ENCODE measurements around the gene RNF149. TPM values are rescaled to one million over a fixed set of nuclear protein-coding genes. Genes with fewer than 3 reads are reported as not detected.

The RNF149 gene
- total and polyA plus RNA-seq, 8 donors, result 51.5 to 111 (median 66.5) TPM

DNA sequence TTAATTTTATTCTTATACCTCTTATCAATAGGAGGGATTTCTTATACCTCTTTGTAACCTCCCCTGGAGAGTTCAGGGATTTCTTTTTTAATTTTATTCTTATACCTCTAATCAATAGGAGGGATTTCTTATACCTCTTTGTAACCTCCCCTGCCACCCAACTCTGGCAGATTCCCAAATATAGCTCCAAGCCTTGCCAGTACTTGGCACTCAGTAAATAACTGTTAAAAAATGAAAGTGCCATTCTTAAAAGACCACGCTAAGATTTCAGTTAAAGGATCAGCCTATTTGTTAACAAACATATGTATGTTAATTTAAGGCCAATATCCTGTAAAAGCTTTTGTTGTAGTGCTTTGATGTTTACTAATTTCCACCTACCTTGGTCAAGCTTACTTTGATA is 4.8 kb downstream of the RNF149 start:
- H3K9me3 ChIP-seq, result no peaks in the 10 kb centered on the region
- H3K36me3 ChIP-seq, result peaks cover 0 to 36% of the 10 kb centered on the region in 2 donors
- intact Hi-C loops (cut with DNase I), result no loop called here
- H3K27ac ChIP-seq, result no peak overlapping the region
- DNase-seq (no peak), ATAC-seq (no peak)
- H3K4me3 ChIP-seq, result peak overlapping the region in 1 of 2 donors; percentile 76
- no peaks in the 10 kb centered on the region for H3K27me3 ChIP-seq
- H3K4me1 ChIP-seq, result peaks cover 25 to 86% of the 10 kb centered on the region in 2 donors
- TF ChIP-seq, protein P1, sequence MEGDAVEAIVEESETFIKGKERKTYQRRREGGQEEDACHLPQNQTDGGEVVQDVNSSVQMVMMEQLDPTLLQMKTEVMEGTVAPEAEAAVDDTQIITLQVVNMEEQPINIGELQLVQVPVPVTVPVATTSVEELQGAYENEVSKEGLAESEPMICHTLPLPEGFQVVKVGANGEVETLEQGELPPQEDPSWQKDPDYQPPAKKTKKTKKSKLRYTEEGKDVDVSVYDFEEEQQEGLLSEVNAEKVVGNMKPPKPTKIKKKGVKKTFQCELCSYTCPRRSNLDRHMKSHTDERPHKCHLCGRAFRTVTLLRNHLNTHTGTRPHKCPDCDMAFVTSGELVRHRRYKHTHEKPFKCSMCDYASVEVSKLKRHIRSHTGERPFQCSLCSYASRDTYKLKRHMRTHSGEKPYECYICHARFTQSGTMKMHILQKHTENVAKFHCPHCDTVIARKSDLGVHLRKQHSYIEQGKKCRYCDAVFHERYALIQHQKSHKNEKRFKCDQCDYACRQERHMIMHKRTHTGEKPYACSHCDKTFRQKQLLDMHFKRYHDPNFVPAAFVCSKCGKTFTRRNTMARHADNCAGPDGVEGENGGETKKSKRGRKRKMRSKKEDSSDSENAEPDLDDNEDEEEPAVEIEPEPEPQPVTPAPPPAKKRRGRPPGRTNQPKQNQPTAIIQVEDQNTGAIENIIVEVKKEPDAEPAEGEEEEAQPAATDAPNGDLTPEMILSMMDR (IDR thresholded peaks at IDR 0.05), result no peak

DNA sequence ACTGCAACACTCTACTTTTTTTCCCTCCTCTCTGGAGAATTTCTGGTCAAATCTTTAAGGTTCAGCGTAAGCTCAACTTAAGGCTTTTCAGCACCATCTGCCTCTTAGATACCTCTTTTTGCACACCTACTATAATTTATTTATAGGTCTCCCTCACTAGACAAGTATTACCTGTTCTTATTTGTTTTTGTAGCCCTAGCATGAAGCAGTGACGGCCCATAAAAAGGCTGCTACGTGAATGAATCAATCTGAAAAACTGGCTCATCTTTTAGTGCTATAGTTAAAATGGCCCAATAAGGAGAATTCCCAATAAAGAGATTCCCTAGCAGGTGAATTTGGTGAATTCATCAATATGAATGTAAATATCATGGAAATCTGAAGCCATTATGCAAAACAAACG is 6.5 kb downstream of the RNF149 start:
- H3K9me3 ChIP-seq, result no peaks in the 10 kb centered on the region
- peaks cover 0 to 36% of the 10 kb centered on the region in 2 donors for H3K36me3 ChIP-seq
- H3K27me3 ChIP-seq, result no peaks in the 10 kb centered on the region
- H3K27ac ChIP-seq, result no peak overlapping the region
- no peak for ATAC-seq
- TF ChIP-seq, protein P1 (IDR thresholded peaks at IDR 0.05), result no peak
- H3K4me1 ChIP-seq, result peaks cover 27 to 98% of the 10 kb centered on the region in 2 donors
- DNase-seq, result no peak
- H3K4me3 ChIP-seq, result no peak overlapping the region
- intact Hi-C loops (cut with DNase I), result no loop called here

DNA sequence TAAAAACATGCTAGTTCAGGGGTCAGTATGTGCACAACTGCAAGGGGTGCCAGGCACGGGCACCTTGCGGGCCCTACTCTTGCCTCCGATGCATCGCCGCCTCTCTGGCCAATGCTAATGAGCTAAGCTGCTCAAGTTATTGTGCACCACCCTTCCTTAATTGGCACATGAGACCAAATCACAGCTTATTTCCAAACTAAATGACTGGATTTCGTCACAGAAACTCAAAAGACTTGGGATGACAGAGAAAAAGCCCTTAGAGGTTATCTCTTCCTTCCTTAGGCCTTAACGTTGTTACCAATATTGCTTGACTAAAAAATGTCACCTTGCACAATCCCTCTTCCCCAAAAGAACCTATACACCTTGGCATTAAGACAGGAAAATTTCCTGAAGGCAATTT is 7.7 kb downstream of the RNF149 start:
- H3K36me3 ChIP-seq, result peaks cover 0 to 32% of the 10 kb centered on the region in 2 donors
- H3K27ac ChIP-seq, result peak overlapping the region in 1 of 2 donors; percentile 33
- TF ChIP-seq, protein P1 (IDR thresholded peaks at IDR 0.05), result no peak
- ATAC-seq (no peak), DNase-seq (no peak)
- H3K9me3 ChIP-seq, result no peaks in the 10 kb centered on the region
- H3K27me3 ChIP-seq, result no peaks in the 10 kb centered on the region
- H3K4me1 ChIP-seq, result peaks cover 23 to 100% of the 10 kb centered on the region in 2 donors
- H3K4me3 ChIP-seq, result no peak overlapping the region
- intact Hi-C loops (cut with DNase I), result no loop called here

DNA sequence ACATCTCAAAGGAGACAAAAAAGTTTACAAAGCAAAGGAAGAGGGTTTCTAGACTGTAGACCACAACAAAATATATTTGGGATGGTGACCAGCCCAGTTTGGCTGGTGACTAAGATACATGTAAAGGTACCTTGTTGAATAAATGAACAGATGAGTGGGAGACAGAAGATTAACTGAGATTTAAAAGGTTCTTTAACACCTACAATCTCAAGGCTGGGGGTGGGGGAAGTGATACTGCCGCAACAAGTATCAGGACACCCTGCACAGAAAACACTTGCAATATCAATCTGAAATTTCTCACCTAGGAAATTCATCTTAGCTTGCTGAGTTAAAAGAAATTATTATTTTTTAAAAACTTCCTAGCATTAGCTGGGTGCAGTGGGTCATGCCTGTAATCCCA is 8.3 kb downstream of the RNF149 start:
- H3K9me3 ChIP-seq, result no peaks in the 10 kb centered on the region
- DNase-seq (no peak), ATAC-seq (no peak)
- TF ChIP-seq, protein P1 (IDR thresholded peaks at IDR 0.05), result no peak
- H3K4me3 ChIP-seq, result no peak overlapping the region
- peak overlapping the region in 1 of 2 donors; percentile 31 for H3K27ac ChIP-seq
- intact Hi-C loops (cut with DNase I), result no loop called here
- peaks cover 17 to 100% of the 10 kb centered on the region in 2 donors for H3K4me1 ChIP-seq
- no peaks in the 10 kb centered on the region for H3K27me3 ChIP-seq
- peaks cover 0 to 36% of the 10 kb centered on the region in 2 donors for H3K36me3 ChIP-seq

DNA sequence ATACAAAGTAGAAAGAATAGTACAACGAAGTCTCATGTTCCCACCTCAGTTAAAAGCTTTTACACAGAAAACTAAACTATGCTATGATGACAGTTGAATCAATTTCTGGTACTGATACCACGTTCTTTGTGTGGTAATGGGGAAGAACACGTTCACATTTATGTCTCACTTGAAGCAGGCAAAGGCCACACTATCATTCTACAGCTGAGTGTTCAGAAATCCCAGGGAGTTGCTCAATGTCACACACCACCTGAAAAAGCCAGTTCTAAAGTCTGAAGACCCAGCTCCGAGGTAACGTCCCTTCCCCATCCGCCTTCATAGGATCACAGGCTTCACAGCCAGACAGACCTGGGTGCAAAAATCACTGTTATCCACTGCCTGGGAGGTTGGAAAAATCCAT is 8.9 kb downstream of the RNF149 start:
- no peak for DNase-seq
- Histone ChIP-seq H3K9me3 (no peaks in the 10 kb centered on the region), H3K27ac (peak overlapping the region in 1 of 2 donors; percentile 31), H3K27me3 (no peaks in the 10 kb centered on the region), H3K4me1 (peaks cover 11 to 100% of the 10 kb centered on the region in 2 donors), H3K4me3 (no peak overlapping the region), H3K36me3 (peaks cover 0 to 38% of the 10 kb centered on the region in 2 donors)
- ATAC-seq, result no peak
- intact Hi-C loops (cut with DNase I), result no loop called here
- TF ChIP-seq, protein P1 (IDR thresholded peaks at IDR 0.05), result no peak
